CD4-positive, alpha-beta memory T cell (primary cell): Measurements from ENCODE around the gene ING4. TPM values are rescaled to one million over a fixed set of nuclear protein-coding genes. Genes with fewer than 3 reads are reported as not detected.

Experiments used
- CTCF ChIA-PET: fragments of 350-600 bp; sonication (Branson Sonifier 250); formaldehyde crosslinking; loops from one replicate; lab custom pipeline; 2021; ENCODE audit warnings: inconsistent platforms; ENCODE audit not compliant: partially characterized antibody; lab: Charles Lee
- POLR2A ChIA-PET: fragments of 350-600 bp; sonication (Branson Sonifier 250); formaldehyde crosslinking; loops from one replicate; lab custom pipeline; 2021; ENCODE audit not compliant: partially characterized antibody; lab: Charles Lee
- DNase-seq, 5 donors: peaks; one replicate each; pipeline versions ENCODE4 v3.0.0 to v3.0.0-alpha.2; 2020 to 2022; ENCODE audit warnings: mixed read lengths in 1 of 5
- H3K27ac ChIP-seq: one replicate; pipeline ENCODE4 v1.7.0; 2013; ENCODE audit warnings: low read depth, low read length
- H3K27me3 ChIP-seq: 2 replicates; pipeline ENCODE4 v1.7.0; 2013; ENCODE audit warnings: mild to moderate bottlenecking, low read length, moderate library complexity; ENCODE audit not compliant: insufficient read depth
- H3K36me3 ChIP-seq: 2 replicates; pipeline ENCODE4 v1.7.0; 2013; ENCODE audit warnings: mild to moderate bottlenecking, low read length, moderate library complexity; ENCODE audit not compliant: insufficient read depth
- H3K4me1 ChIP-seq: 2 replicates; pipeline ENCODE4 v1.7.0; 2013; ENCODE audit warnings: mild to moderate bottlenecking, low read length, moderate library complexity; ENCODE audit not compliant: insufficient read depth
- H3K4me3 ChIP-seq, 2 donors: one replicate each; pipeline ENCODE4 v1.7.0; 2013; ENCODE audit warnings: low read length in 2 of 2, mild to moderate bottlenecking in 1 of 2
- H3K9me3 ChIP-seq, 2 donors: one replicate each; pipeline ENCODE4 v1.7.0; 2013; ENCODE audit warnings: low read length in 2 of 2, control low read depth in 1 of 2; ENCODE audit not compliant: control insufficient read depth in 1 of 2
- H3K27ac Mint-ChIP-seq, 7 donors: one replicate each; pipeline ENCODE4 v1.8.0; 2020 to 2021; ENCODE audit warnings: mixed read lengths in 7 of 7, mild to moderate bottlenecking in 6 of 7, inconsistent platforms in 3 of 7, moderate library complexity in 3 of 7
- H3K27me3 Mint-ChIP-seq, 2 donors: one replicate each; pipeline ENCODE4 v1.8.0; 2020 to 2021; ENCODE audit warnings: mixed read lengths in 2 of 2
- H3K36me3 Mint-ChIP-seq, 2 donors: one replicate each; pipeline ENCODE4 v1.8.0; 2020 to 2021; ENCODE audit warnings: mixed read lengths in 2 of 2, inconsistent platforms in 1 of 2, mild to moderate bottlenecking in 1 of 2
- H3K4me1 Mint-ChIP-seq, 4 donors: one replicate each; pipeline ENCODE4 v1.8.0; 2020 to 2021; ENCODE audit warnings: mixed read lengths in 4 of 4, mild to moderate bottlenecking in 1 of 4
- H3K4me3 Mint-ChIP-seq, 8 donors: one replicate each; pipeline ENCODE4 v1.8.0; 2020 to 2021; ENCODE audit warnings: mixed read lengths in 8 of 8, mild to moderate bottlenecking in 7 of 8, moderate library complexity in 6 of 8, inconsistent platforms in 3 of 8
- H3K9me3 Mint-ChIP-seq, 8 donors: one replicate each; pipeline ENCODE4 v1.8.0; 2020 to 2021; ENCODE audit warnings: mixed read lengths in 8 of 8, mild to moderate bottlenecking in 5 of 8, inconsistent platforms in 3 of 8, moderate library complexity in 1 of 8
- intact Hi-C: fragments of 100-400 bp; cut with micrococcal nuclease; formaldehyde crosslinking; loops from one replicate; pipeline ENCODE4 v1.15.1; 2023
- polyA plus RNA-seq, 2 donors: library from polyadenylated mRNA; unstranded; fragments of 300-500 nt; fragmentation: Illumina TruSeq; gene quantifications; one replicate each; pipeline ENCODE4 v1.2.3, GENCODE V29; 2021
- total RNA-seq, 2 experiments: library from RNA; stranded (reverse); gene quantifications; one replicate each; pipeline ENCODE4 v1.2.3, GENCODE V29; 2021

ING4 gene
- total and polyA plus RNA-seq, 4 experiments from 2014 or later, result 73.0 to 122 (median 82.9) TPM

- peak overlapping the region in 1 of 2 donors; percentile 17 for H3K4me3 ChIP-seq
- H3K4me1 ChIP-seq, result peaks cover 36% of the 10 kb centered on the region
- ChIA-PET POLR2A (interaction anchor here (0.6 to 3.9 kb wide), 16 partner anchors 10 to 268 kb away, joined by 3 to 24 read pairs (median 6); partner anchors contain the start of genes CDCA3, COPS7A, LPAR5 and NOP2), CTCF (interaction anchor here (0.7 to 2.1 kb wide), 7 partner anchors 9 to 222 kb away, joined by 3 to 9 read pairs (median 3); no protein-coding TSS in a partner anchor)
- peaks cover 21 to 45% (median 30%) of the 10 kb centered on the region in 4 donors for H3K4me1 Mint-ChIP-seq
- no peaks in the 10 kb centered on the region for H3K9me3 ChIP-seq
- H3K4me3 Mint-ChIP-seq, result peak overlapping the region; percentile 34 to 81 (median 68)
- no peak for DNase-seq
- intact Hi-C loops, result no loop called here
- H3K27me3 ChIP-seq, result no peaks in the 10 kb centered on the region
- H3K36me3 Mint-ChIP-seq, result no peaks in the 10 kb centered on the region
- peak overlapping the region; percentile 37 for H3K27ac ChIP-seq
- H3K9me3 Mint-ChIP-seq, result no peaks in the 10 kb centered on the region
- no peaks in the 10 kb centered on the region for H3K36me3 ChIP-seq
- H3K27ac Mint-ChIP-seq, result peak overlapping the region; percentile 81 to 95 (median 89)
- H3K27me3 Mint-ChIP-seq, result no peaks in the 10 kb centered on the region
These were observed 50.3 kb downstream of the ING4 start for GRCh38 chr12:6612652-6613014.

- Histone ChIP-seq H3K9me3 (no peaks in the 10 kb centered on the region), H3K36me3 (no peaks in the 10 kb centered on the region), H3K27me3 (no peaks in the 10 kb centered on the region), H3K4me3 (peak overlapping the region in 1 of 2 donors; percentile 17), H3K4me1 (peaks cover 38% of the 10 kb centered on the region), H3K27ac (peak overlapping the region; percentile 37)
- Mint-ChIP-seq H3K27ac (peak overlapping the region; percentile 81 to 95 (median 89)), H3K9me3 (no peaks in the 10 kb centered on the region), H3K4me1 (peaks cover 21 to 43% (median 30%) of the 10 kb centered on the region in 4 donors), H3K27me3 (no peaks in the 10 kb centered on the region), H3K4me3 (peak overlapping the region; percentile 34 to 81 (median 68)), H3K36me3 (no peaks in the 10 kb centered on the region)
- peak in 3 of 5 donors; percentile 36 to 68 (median 40) for DNase-seq
- CTCF ChIA-PET, result interaction anchor here (0.7 to 2.1 kb wide), 6 partner anchors 10 to 222 kb away, joined by 3 to 9 read pairs (median 4); no protein-coding TSS in a partner anchor
- intact Hi-C loops, result no loop called here
- POLR2A ChIA-PET, result interaction anchor here (1.0 to 3.9 kb wide), 11 partner anchors 9 to 240 kb away, joined by 3 to 24 read pairs (median 6); partner anchors contain the start of genes CDCA3, COPS7A, LPAR5 and NOP2
These were observed 50.7 kb downstream of the ING4 start for GRCh38 chr12:6612247-6612646.

- Mint-ChIP-seq H3K4me1 (peaks cover 37 to 54% (median 44%) of the 10 kb centered on the region in 4 donors), H3K27me3 (no peaks in the 10 kb centered on the region), H3K4me3 (no peak overlapping the region), H3K9me3 (peaks cover 0 to 1% (median 0%) of the 10 kb centered on the region in 8 donors), H3K36me3 (peaks cover 0 to 15% of the 10 kb centered on the region in 2 donors), H3K27ac (no peak overlapping the region)
- Histone ChIP-seq H3K4me3 (no peak overlapping the region), H3K27ac (no peak overlapping the region), H3K9me3 (no peaks in the 10 kb centered on the region), H3K4me1 (peaks cover 56% of the 10 kb centered on the region), H3K36me3 (no peaks in the 10 kb centered on the region), H3K27me3 (no peaks in the 10 kb centered on the region)
- DNase-seq, result peak in 2 of 5 donors; percentile 38 to 68
- POLR2A ChIA-PET, result interaction anchor here (0.6 to 1.9 kb wide), 12 partner anchors 9 to 264 kb away, joined by 3 to 25 read pairs (median 4); partner anchors contain the start of genes GAPDH, MLF2, NOP2 and SPSB2
- intact Hi-C loops, result loop anchor here (1.0 kb wide), 1 partner anchor 9 kb away; no protein-coding TSS in a partner anchor
- CTCF ChIA-PET, result interaction anchor here (0.6 to 1.9 kb wide), 3 partner anchors 8 to 115 kb away, joined by 3 to 9 read pairs (median 3); no protein-coding TSS in a partner anchor
These were observed 54.2 kb downstream of the ING4 start for GRCh38 chr12:6608592-6609281.

GRCh38 chr12:6607751-6608591 is 54.9 kb downstream of the ING4 start:
- Histone ChIP-seq H3K9me3 (no peaks in the 10 kb centered on the region), H3K4me1 (peaks cover 58% of the 10 kb centered on the region), H3K27ac (peak overlapping the region; percentile 84), H3K4me3 (no peak overlapping the region), H3K36me3 (no peaks in the 10 kb centered on the region), H3K27me3 (no peaks in the 10 kb centered on the region)
- Mint-ChIP-seq H3K27me3 (no peaks in the 10 kb centered on the region), H3K9me3 (peaks cover 0 to 1% (median 0%) of the 10 kb centered on the region in 8 donors), H3K4me1 (peaks cover 41 to 55% (median 47%) of the 10 kb centered on the region in 4 donors), H3K36me3 (peaks cover 0 to 22% of the 10 kb centered on the region in 2 donors), H3K27ac (no peak overlapping the region), H3K4me3 (no peak overlapping the region)
- CTCF ChIA-PET, result interaction anchor here (0.6 to 1.9 kb wide), 3 partner anchors 9 to 115 kb away, joined by 3 to 9 read pairs (median 3); no protein-coding TSS in a partner anchor
- DNase-seq, result peak; percentile 74 to 90 (median 79)
- intact Hi-C loops, result loop anchor here (1.0 to 2.0 kb wide), 6 partner anchors 9 to 244 kb away; partner anchors contain the start of genes IFFO1, ING4, NOP2 and USP5
- POLR2A ChIA-PET, result interaction anchor here (0.6 to 1.9 kb wide), 13 partner anchors 9 to 265 kb away, joined by 3 to 25 read pairs (median 4); partner anchors contain the start of genes GAPDH, MLF2, NOP2 and SPSB2

GRCh38 chr12:6606331-6607131 is 56.4 kb downstream of the ING4 start:
- H3K4me3 ChIP-seq, result peak overlapping the region; percentile 21 to 62

More at GRCh38 chr12:6606331-6607131, 56.4 kb downstream of the ING4 start:
- peaks cover 9 to 36% of the 10 kb centered on the region in 2 donors for H3K36me3 Mint-ChIP-seq
- peak; percentile 64 to 82 (median 65) for DNase-seq
- ChIA-PET POLR2A (interaction anchor here (0.8 to 4.6 kb wide), 17 partner anchors 8 to 245 kb away, joined by 3 to 27 read pairs (median 7); partner anchors contain the start of genes CDCA3, COPS7A, LPAR5 and NOP2), CTCF (interaction anchor here (0.8 to 1.6 kb wide), 6 partner anchors 9 to 160 kb away, joined by 3 to 7 read pairs (median 4); partner anchors contain the start of genes IFFO1 and PTMS)
- Histone ChIP-seq H3K27ac (peak overlapping the region; percentile 84), H3K36me3 (peaks cover 13% of the 10 kb centered on the region), H3K4me1 (peaks cover 58% of the 10 kb centered on the region), H3K9me3 (no peaks in the 10 kb centered on the region), H3K27me3 (no peaks in the 10 kb centered on the region)
- intact Hi-C loops, result loop anchor here (1.0 to 2.0 kb wide), 5 partner anchors 38 to 246 kb away; partner anchors contain the start of genes IFFO1, ING4, NOP2 and USP5
- H3K4me3 Mint-ChIP-seq, result peak overlapping the region in 5 of 8 donors; percentile 91 to 95 (median 93)
- H3K9me3 Mint-ChIP-seq, result peaks cover 0 to 3% (median 0%) of the 10 kb centered on the region in 8 donors
- no peaks in the 10 kb centered on the region for H3K27me3 Mint-ChIP-seq
- H3K27ac Mint-ChIP-seq, result peak overlapping the region; percentile 89 to 98 (median 95)
- H3K4me1 Mint-ChIP-seq, result peaks cover 38 to 55% (median 47%) of the 10 kb centered on the region in 4 donors
